ENCODE measurements around the gene TMEM51.

The TMEM51 gene

GRCh38 chr1:15180945-15181523 is 27.5 kb downstream of the TMEM51 start:
- no peak overlapping the region for H3K27ac Mint-ChIP-seq
- no peak overlapping the region for H3K4me3 Mint-ChIP-seq

GRCh38 chr1:15181564-15181963 is 28.0 kb downstream of the TMEM51 start:
- no peak overlapping the region for H3K27ac Mint-ChIP-seq
- H3K27me3 Mint-ChIP-seq (ENCODE audit: low read depth, poor library complexity), result peaks cover 11% of the 10 kb centered on the region
- no peaks in the 10 kb centered on the region for H3K9me3 Mint-ChIP-seq
- no peak overlapping the region for H3K4me3 Mint-ChIP-seq
- H3K36me3 Mint-ChIP-seq (ENCODE audit: low read depth), result no peaks in the 10 kb centered on the region
- no peak for TF ChIP-seq CTCF (IDR thresholded peaks at IDR 0.05)
- no peak for DNase-seq
- H3K4me1 Mint-ChIP-seq, result peaks cover 44% of the 10 kb centered on the region

More at GRCh38 chr1:15180945-15181523, 27.5 kb downstream of the TMEM51 start:
- no peak for DNase-seq
- Mint-ChIP-seq H3K9me3 (no peaks in the 10 kb centered on the region), H3K27me3 (ENCODE audit: low read depth, poor library complexity) (peaks cover 9% of the 10 kb centered on the region), H3K4me1 (peaks cover 40% of the 10 kb centered on the region), H3K36me3 (ENCODE audit: low read depth) (no peaks in the 10 kb centered on the region)
- TF ChIP-seq CTCF (IDR thresholded peaks at IDR 0.05), result no peak

- Mint-ChIP-seq H3K4me3 (no peak overlapping the region), H3K4me1 (peaks cover 49% of the 10 kb centered on the region), H3K27ac (no peak overlapping the region), H3K27me3 (ENCODE audit: low read depth, poor library complexity) (peaks cover 6% of the 10 kb centered on the region), H3K36me3 (ENCODE audit: low read depth) (no peaks in the 10 kb centered on the region), H3K9me3 (no peaks in the 10 kb centered on the region)
- DNase-seq, result no peak
- TF ChIP-seq CTCF (IDR thresholded peaks at IDR 0.05), result no peak
Observed at GRCh38 chr1:15184436-15185241, 31.1 kb downstream of the TMEM51 start.

- DNase-seq, result no peak
- H3K36me3 Mint-ChIP-seq (ENCODE audit: low read depth), result no peaks in the 10 kb centered on the region
- peaks cover 9% of the 10 kb centered on the region for H3K27me3 Mint-ChIP-seq (ENCODE audit: low read depth, poor library complexity)
- H3K9me3 Mint-ChIP-seq, result no peaks in the 10 kb centered on the region
- no peak for TF ChIP-seq CTCF (IDR thresholded peaks at IDR 0.05)
- H3K4me3 Mint-ChIP-seq, result no peak overlapping the region
- H3K4me1 Mint-ChIP-seq, result peaks cover 59% of the 10 kb centered on the region
- H3K27ac Mint-ChIP-seq, result no peak overlapping the region
Observed at GRCh38 chr1:15185617-15186016, 32.1 kb downstream of the TMEM51 start.

- no peaks in the 10 kb centered on the region for H3K9me3 Mint-ChIP-seq
- no peak for DNase-seq
- no peaks in the 10 kb centered on the region for H3K36me3 Mint-ChIP-seq (ENCODE audit: low read depth)
- peaks cover 60% of the 10 kb centered on the region for H3K4me1 Mint-ChIP-seq
- no peak for TF ChIP-seq CTCF (IDR thresholded peaks at IDR 0.05)
- H3K4me3 Mint-ChIP-seq, result no peak overlapping the region
- peaks cover 9% of the 10 kb centered on the region for H3K27me3 Mint-ChIP-seq (ENCODE audit: low read depth, poor library complexity)
- H3K27ac Mint-ChIP-seq, result no peak overlapping the region
Observed at GRCh38 chr1:15186073-15186845, 32.7 kb downstream of the TMEM51 start.
